ENCODE measurements around the gene PKP4.
A peak's percentile ranks its signal among the peaks of the same experiment; 100 is the strongest.

The PKP4 gene

DNA sequence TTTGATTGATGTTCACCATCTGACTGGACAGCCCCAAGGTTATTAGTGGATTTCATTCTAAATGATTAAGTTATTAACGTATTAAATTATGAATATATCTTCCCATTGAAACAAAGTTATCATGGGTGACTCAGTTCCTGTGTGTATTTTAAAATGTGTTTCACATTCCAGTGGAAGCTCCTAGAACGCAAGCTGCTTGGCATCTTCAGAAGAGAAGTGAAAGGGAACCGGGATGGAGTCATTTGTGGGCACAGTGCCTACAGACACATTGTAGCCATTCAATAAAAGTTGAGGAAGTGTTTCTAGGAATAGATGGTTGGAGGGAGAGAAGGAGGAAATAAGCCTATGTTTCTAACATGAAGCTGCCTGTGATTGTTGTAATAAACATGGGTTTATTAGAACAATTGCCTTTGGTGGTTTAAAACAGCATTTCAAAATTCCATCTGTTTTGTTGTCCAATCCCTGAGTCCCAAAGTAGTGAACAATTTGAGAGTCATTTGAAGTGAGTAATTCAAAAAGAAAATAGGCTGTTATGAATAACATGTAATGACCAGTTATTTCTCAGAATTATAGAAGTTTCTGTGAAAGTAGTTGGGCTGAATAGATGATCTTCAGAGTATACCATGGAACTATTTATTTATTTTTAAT lies 143.5 kb downstream of the PKP4 start:
- DNase-seq: no peak

DNA sequence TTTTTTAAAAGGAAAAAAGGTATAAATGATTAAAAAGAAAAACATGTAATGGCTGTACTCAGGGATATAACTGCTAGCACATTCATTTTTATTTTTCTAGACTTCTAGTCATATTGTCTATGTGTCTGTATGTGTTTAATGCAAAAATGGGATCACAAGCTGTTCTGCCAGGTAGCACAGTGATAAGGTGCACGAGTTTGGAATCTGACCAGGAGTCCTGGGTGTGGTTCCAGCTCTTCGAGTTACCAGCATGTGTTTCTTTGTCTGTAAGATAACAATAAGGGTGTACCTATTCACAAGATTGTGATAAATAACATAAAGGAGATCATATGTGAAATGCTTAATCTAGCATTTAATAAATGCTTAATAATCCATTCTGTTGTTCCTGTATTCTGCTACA lies 145.3 kb downstream of the PKP4 start:
- DNase-seq: peak; percentile 96

DNA sequence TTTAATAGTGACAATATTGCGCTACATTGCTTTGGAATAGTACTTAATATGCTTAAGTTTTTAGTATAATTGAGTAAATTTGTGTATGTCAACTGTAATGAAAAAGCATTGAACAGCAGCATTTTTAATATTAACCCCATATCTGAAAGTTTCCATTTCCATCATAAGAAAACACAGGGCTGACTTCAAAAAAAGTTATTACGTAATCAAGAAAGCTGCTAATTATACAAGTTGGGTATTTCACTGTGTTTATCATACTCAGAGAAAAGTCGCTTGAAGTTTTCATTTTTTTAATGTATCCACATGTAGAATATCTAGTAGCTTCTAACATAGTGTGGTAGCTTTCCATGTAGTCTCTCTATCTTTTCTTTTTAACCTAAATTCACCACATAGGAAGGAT lies 146.5 kb downstream of the PKP4 start:
- DNase-seq: peak; percentile 17

DNA sequence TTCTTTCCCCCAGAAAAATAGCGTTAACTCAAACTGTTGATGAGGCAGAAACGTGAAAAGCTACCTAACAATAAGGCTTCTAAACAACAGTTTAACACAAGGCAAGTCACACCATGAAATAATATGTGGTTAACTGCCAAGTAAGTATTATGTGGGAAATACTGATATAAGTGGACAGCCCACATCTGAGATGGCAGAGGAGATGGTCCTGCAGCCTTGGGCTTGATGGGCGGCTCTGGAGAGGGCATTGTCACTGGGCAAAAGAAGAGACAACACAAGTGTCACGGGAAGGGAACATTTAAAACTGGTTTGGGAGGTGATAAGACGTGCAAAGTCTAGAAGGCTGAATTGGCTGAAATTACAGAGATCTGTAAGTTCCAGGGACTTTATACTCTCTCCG lies 147.2 kb downstream of the PKP4 start:
- DNase-seq: peak; percentile 82

DNA sequence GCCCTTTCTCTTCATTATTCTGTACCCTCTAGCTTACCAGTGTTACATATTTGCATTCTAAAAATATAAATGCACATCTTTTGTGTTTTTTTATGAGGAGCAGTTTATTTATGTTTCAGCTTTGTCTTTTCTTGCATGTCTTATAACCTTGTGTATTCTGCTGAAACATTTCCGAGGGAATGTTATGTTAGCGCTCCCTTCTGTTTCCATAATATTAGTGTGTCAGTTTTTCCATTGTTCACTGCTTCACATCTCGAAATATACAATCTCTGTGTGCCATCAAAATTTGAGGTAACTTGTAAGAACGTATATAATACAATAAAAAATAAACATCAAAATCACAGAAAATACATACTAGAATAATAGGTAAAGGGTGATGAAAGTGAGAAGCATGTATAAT lies 153.3 kb downstream of the PKP4 start:
- no peak for DNase-seq

DNA sequence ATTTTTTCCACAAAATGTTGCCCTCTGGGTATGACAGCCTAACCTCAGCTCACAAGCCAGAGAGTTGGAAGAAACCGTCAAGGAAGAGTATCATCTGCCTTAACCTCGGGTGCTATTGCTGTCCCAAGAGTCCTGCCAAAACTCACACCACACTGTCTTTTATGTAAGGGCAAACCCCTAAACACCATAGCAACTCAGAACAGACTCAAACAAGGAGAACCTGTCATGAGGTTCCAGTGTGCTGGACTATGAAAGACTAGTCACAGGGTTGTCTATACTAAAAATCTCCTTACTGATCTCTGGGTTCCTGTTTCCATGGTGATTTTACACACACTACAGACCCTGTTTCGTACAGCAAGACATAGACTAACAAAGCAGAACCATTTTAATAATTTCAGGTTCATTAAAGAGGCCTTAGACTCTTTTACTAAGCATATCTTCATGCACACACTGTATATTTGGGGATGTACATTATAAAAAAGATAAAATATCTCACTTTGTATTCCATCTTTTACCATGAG lies 159.8 kb downstream of the PKP4 start:
- DNase-seq: no peak

DNA sequence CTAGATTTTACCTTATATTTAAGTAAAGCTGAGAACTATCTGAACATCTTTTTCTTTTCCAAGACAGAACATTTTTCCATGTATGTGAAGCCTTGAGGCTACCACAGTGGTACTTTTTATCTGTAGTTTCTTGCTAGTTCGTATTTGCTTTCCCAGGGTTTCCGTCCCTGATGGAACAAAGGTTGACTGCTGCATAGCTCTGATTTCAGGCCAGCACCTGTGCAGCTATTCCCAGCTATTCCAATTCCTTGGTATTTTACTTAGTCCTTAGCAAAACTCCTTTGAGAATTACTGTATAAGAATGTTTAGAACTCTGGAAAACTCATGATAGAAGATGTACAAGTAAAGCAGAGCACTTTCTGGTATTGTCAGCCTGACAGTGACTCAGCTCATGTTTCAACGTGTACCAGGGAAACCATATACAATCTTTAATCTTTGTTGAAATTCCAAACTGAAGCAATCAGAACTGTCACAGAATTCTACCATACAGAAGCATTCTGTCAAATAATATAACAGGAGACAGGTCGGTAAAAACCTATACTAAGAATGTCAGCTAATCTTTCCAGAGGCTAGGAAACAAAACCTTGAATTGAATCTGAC lies 162.2 kb downstream of the PKP4 start:
- DNase-seq: no peak

DNA sequence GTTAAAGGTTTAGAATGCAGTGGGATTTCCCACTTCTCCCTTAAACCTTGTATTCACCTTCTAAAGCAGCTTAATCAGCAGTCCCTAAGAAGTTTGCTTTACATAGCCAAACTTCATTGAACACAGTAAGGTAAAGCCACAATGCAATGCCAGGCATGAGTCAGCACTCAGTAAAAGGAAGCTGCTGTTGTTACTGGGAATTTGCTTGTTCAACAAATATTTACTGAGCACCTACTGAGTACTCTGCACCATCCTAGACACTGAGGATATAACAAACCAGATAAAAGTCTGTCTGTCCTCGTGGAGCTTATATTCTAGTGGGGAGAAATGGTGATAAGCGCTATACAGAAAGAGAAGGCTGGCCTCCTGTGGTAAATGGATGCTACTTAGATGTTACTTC lies 162.7 kb downstream of the PKP4 start:
- peak; percentile 36 for DNase-seq

DNA sequence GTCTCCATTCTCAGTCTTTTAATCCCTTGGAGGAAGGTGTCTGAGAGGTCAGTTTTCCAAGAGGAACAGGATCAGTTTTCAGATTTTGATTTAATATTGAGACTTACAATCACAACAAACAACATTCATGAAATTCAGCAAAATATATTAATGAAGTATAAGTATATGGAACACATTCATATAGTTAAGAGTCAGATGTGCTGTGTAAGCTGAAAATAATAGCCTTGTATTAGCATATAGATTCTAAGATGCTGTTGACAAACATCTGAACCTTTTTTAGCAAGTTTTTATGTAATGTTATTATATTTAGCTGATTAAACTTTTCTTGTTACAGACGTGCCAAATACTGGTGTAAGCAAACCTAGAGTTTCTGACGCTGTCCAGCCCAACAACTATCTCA lies 163.9 kb downstream of the PKP4 start:
- DNase-seq: no peak

DNA sequence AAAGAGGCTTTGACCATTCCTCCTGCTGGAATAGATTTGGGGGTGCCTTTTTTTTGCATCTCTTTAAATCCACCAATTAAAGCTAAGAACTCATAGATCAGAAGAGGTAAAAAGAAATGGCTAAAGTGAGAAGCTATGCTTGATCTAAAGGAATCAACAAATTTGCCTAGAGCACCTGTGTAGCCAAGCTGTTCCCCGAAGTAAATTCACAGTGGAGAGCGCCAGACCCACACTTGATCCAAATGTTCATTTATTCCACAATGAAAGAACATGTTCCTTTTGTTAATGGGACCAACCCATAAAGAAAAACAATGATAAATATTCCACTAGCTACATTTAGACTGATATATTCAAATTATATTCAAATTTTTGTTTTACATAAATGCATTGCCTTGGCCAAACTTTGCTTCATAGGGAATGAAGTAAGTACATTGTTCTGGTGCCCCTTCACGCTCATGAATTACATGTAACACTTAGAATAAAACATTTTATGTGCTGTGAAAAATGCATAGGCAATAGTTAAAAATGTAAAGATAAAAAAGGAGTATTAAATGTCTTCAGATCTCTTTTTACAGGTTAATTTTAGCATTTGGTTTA lies 167.4 kb downstream of the PKP4 start:
- DNase-seq: no peak

DNA sequence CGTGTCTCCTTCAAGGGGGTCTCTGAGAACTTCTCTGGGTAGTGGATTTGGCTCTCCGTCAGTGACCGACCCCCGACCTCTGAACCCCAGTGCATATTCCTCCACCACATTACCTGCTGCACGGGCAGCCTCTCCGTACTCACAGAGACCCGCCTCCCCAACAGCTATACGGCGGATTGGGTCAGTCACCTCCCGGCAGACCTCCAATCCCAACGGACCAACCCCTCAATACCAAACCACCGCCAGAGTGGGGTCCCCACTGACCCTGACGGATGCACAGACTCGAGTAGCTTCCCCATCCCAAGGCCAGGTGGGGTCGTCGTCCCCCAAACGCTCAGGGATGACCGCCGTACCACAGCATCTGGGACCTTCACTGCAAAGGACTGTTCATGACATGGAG lies 168.2 kb downstream of the PKP4 start:
- no peak for DNase-seq

DNA sequence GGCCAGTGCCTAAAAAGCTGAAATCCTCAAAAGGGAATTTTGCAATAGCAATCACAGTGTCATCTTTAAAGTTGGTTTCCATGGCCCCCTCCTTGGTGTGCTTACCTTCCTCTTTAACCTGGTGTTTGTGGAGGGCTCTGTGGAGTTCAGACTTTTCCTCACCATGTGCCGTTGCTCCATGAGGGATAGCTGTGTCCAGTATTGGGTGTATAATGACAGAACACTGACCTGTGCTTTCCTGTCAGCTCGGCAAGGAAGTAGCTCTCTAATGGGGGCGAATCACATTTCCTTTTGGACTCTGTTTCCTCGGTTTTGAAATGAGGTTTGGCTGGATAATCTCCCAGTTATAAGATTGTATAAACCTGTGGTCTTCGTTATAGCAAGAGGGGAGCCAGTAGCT lies 172.4 kb downstream of the PKP4 start:
- no peak for DNase-seq

DNA sequence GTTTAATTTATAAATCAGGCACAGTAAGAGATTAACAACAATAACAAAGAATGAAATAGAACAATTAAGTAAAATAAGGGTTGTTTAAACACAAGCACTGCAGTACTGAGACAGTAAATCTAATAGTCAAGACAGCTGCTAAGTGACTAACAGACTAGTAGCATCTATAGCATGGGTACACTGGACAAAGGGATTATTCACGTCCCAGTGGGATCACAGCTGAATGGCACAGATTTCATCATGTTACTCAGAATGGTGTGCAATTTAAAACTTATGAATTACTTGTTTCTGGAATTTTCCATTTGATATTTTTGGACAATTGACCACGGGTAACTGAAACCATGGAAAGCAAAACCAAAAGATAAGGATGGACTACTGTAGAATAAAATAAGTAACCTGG lies 176.5 kb downstream of the PKP4 start:
- DNase-seq: no peak

DNA sequence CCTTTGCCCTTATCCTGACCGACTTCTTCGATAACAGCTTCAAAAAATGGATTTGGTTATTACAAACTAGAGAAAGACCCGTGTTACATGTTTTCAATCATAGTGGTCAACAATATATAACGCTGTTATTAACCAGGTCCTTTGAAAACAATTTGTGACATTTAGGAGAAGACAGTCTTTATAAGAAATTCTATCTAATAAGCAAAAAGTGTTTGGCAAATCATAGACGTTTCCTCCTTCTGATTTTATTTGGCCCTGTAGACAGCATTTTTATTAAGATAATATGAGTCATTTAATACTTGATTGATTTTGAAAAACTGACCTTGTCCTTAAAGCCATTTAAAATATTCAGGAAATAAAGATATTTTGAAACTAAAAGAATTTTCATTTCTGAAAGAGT lies 177.9 kb downstream of the PKP4 start:
- no peak for DNase-seq

DNA sequence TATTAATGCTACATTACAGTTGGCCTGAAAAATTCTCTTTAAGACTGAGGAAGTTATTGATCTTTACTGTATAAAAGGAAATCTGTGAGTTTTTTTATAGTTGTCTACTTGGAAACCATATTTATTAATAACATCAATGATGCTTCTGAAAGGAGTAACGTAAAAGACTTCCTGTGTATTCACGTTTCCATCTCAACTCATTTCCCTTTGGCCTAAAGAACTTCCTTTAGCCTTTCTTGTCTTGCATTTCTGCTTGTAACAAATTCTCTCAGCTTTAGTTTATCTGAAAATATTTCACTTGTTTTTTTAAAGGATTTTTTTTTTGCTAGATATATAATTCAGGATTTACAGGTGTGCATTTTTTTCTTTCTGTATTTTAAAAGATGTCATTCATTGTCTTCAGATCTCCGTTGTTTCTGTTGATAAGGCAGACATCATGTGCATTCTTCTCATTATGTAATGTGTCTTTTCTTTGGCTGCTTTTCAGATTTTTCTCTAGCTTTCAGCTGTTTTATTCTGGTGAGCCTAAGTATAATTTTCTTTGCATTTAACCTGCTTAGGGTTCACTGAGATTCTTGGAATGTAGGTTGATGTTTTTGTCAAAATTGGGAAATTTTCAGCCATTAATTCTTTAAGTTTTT lies 179.3 kb downstream of the PKP4 start:
- no peak for DNase-seq

DNA sequence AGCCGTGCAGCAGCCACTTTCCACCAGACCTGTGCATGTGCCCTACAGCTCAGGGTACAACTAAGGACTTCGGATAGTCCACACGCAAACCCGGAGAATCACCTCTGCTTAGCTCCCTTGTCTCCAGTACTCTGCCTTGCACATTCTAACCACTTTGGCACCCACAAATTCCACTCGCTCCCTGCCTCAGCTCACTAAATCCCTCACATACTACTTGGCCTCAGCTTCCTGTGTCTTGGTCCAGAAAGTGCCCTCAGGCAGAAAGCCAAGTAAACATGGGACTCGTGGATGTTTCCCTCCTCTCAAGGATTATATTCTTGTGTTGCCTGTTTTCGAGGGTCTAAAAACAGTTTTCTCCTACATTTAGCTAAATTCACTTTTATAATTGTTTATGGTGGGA lies 180.6 kb downstream of the PKP4 start:
- no peak for DNase-seq

DNA sequence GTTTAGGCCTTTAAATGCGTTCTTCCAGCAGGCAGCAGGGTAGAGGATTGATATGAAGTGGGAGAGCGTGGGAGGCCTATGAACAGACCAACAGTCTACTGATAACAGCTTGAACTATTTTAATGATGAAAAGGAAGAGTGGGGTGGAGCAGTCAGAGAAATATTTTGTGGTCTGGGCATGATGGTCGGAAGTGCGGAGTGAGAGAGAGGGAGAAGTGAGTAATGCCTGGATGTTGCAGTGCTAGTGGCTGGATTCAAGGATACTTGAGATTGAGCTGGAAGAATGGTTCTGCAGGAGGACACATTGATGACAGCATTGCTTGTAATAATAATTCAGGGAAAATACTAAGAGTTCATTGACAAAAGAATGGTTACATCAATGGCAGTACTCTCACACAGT lies 187.4 kb downstream of the PKP4 start:
- DNase-seq: no peak

DNA sequence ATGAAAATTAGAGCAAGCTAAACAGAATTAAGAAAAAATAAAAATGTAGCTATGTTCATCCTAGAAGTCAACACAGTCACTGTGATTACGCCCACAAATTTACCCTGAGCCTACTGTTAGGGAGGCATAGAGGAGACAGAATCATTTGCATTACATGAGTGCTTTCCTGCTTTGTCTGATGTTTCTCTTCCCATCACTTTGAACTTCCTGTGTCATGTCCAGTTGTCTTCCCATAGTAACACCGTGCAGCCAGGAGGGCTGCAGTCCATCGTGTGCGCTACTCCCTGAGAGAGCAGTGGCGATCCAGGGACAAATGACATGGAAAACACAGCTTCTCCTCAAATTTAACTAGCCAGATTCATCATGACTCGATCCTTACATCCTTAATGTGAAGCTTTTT lies 188.5 kb downstream of the PKP4 start:
- no peak for DNase-seq

DNA sequence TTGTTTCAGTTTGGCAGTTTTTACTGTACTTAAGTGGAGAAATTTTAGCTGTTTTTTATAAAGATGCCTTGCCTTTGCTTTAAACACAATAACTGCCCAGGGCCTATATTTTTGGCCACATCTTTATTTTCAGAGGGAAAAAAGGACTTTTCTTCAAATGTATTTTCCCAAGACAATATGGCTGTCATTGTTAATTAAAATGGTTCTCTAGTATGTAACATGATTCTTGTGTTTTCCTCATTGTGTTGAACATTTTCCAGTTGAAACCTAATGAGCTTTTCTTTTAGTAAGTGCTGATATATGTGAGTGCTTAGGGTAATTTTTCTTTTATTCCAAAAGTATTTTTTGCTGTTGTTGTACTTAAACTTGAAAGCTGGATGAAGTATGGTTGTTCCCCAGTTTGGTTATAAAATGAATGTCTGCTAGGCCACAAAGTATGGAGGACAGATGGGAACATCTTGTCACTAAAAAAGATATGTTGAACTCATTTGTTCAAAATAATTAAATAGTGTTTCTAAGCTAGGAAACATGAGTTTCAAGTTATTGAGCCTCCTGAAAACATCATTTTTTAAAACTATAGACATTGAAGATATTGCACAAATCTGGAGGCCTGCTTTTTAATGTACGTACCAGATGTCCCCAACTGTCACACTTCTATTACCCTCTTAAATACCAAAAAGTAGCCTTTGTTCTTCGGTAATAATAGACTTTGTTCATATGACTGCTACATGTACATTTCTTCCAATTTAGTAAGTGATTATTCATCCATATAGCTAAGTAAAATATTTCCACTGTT lies 190.9 kb downstream of the PKP4 start:
- no peak for DNase-seq

DNA sequence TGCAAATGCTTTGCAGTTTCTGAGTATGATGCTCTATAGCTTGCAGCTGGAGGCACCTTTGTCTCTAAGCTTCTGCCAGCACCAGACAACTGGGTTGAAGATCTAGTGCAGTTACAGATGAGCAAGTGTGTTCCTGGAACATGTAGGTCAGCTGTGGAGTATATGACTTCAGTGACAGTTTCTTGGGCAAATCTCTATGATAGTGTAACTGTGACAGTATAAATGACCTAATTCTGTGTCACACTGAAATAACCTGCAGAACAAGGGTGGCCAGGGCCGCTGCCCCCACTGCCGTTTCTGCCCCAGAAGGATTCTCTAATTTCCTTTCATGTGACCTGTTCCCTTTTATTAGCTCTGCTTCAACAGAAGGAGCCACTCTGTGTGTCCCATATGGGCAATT lies 193.1 kb downstream of the PKP4 start:
- no peak for DNase-seq

DNA sequence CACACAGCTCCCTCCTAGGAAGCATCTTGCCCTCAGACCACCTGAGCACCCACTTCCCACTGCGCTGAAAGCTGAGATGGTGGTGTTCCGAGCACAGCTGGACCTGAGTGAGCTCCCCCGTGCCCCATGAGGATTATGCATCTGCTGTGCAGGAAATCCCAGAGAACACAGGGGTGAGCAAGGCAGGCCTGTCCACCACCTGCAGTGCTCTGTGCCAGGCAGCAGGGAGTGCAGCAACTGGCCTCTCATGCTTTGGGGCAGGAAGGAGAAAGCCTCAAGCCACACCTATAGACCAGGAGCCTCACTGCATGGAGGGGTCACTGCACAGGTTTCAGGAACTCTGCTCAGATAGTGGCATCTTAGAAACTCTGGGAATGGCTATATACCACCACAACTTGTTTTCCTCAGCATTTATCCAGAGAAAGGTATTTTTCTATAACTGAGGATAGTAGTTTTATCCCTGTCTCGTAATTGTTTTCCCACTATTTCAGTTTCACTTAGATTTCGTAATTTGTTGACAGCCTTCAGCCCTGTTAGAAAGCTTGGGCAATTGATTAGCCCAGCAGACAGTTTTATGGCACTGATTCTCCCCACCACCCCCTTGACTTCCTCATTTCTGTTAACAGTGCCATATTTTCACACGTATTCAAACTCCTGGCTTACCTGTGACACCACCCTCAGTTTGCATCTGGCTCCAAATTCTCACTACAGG lies 194.1 kb downstream of the PKP4 start:
- DNase-seq: no peak

DNA sequence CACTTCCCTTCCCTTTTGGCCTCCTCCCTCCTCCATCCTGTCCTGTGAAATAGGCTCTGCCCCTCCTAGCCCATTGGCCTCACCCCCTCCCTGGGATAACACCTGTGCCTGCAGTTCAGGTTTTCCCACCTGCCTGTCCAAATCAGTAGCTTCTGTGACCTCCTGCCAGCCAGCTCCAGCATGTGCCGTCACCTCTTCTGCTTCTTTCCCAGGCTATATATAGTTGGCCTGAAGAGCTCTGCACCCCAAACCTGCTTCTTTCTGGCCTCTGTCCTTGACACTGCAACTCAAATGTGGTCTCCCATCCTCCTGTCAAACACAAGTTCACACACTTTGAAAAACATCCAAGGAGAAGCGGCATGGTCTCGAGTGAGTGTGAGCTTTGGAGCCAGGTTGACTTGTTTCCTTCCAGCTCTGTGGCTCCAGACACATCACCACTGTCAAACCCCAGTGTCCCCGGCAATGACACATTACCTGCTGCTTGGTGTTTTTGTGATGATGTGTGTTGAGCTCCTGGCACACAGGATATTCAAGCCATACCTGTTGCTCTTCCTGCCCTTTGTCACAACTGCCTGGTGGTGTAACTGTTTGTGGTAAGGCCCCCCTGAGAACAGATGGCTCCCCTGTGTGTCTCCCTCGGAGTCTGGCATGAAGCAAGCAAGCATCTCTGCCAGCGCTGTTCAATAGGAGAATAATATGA lies 194.8 kb downstream of the PKP4 start:
- DNase-seq: no peak
